HG03095 (cell line): ENCODE measurements around the gene SMC3.

Experiments
- ATAC-seq: cut with Tn5 transposase; IDR thresholded peaks from one replicate; pipeline ENCODE4 v1.9.1; 2021; ENCODE audit warnings: moderate library complexity; ENCODE audit not compliant: unreplicated experiment

SMC3 gene

GRCh38 chr10:110544958-110545537 is 22.4 kb upstream of the SMC3 start:
- no peak for ATAC-seq

DNA sequence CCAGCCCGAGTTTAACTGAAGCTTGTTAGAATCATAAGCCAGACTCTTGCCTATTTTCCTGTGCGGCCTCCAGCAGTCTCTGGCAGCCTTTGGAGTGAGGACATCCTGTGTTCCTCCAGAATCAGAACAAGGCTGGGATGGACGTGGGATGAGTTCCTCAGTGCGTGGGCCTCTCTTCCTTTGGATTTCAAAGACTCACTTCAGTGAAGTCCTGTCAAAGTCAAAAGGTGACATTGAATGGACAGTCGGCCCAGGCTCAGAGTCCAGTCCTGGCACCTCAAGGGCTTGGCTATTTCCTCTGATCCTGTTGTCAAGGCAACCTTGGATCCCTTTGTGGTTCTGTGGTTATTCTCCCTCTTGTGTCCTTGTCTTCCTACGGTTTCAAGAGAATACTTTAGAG is 21.4 kb upstream of the SMC3 start:
- ATAC-seq = no peak

- no peak for ATAC-seq
Observed at GRCh38 chr10:110546499-110547110, 20.9 kb upstream of the SMC3 start.

GRCh38 chr10:110547139-110547761 is 20.2 kb upstream of the SMC3 start:
- no peak for ATAC-seq

GRCh38 chr10:110548002-110548401 is 19.5 kb upstream of the SMC3 start:
- no peak for ATAC-seq

DNA sequence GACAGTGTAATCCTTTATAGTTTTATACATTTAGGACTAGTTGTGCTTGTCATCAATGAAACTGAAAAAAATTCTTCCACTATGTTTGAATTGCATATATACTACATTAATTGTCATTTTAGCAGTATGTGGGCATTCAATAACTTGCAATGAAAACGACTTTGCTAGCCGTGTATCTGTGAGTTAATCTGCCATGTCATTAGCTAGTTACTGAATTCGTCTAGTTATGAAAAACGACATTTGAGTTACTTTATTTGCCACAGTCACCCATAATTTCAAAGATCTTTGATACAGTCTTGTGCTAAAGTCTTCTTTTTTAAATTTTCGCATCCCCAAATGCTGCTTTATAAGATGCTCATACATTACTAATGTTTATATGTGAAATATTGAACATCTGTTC is 18.3 kb upstream of the SMC3 start:
- no peak for ATAC-seq

- no peak for ATAC-seq
Observed at GRCh38 chr10:110553905-110554304, 13.6 kb upstream of the SMC3 start.

DNA sequence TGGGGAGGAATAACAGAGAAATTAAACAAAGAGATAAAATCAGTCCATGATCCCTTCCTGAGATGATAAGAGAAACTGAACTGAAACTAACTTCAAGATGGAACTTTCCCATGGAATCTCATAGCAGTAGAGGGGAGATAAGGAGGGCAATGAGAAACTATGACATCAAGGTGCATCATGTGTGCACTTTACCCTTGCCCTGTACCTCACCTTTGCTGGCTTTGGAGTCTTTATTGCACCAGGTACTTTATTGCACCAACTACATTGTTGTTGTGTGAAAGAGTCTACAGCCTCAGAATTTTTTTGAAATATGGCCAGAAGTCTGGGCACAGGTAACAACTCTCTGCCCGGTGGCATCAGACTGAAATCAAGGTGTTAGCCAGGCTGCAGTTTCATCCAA is 11.2 kb upstream of the SMC3 start:
- ATAC-seq = no peak

DNA sequence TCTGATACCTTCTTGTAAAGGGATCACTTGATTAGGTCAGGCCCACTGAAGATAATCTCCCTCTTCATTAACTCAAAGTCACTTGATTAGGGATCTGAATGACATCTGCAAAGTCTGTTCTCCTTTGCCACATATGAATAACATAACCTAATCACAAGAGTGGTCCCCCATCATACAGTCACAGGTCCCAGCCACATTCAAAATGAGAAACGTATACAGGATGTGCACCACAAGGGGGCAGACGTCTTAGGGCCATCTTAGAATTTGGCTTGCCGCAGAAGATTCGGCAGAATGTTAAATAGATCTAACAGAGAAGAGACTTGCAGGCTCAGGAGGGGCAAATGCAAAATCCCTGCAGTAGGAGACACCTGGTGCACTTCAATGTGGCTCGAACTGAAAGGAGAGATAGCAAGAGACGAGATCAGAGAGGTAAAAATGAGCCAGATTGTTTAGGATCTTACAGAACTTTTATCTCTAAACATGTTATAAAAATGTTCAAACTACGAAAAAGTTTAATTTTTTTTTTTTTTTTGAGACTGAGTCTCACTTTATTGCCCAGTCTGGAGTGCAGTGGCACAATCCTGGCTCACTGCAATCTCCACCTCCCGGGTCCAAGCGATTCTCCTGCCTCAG is 10.4 kb upstream of the SMC3 start:
- peak; percentile 72 for ATAC-seq

- no peak for ATAC-seq
Observed at GRCh38 chr10:110558041-110558440, 9.5 kb upstream of the SMC3 start.

DNA sequence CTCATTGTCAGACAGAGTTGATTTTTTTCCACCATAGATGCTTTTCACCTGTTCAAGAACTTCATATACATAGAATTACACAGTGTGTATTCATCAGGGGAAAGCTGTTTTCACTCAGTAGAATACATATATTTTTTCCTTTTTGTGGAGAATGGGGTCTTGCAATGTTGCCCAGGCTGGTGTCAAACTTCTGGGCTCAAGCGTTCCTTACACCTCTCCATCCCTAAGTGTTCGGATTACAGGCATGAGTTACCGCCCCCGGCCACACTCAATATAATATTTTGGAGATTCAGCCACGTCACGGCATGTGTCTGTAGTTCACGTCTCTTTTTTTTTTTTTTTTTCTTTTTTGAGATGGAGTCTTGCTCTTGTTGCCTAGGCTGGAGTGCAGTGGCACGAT is 7.5 kb upstream of the SMC3 start:
- no peak for ATAC-seq

DNA sequence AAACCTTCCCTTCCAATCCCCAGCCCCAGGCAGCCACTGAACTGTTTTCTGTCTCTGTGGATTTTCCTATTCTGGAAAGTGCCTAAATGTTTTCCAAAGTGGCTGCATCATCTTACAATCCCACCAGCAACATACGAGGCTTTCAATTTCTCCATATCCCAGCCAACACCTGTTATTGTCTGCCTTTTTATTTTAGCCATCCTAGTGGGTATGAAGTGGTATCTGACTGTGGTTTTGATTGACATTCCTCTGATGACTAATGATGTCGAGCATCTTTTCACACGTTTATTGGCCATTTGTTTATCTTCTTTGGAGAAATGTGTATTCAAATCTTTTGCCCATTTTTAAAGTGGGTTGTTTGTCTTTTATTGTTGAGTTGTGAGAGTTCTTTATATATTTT is 6.2 kb upstream of the SMC3 start:
- no peak for ATAC-seq

GRCh38 chr10:110562348-110562747 is 5.1 kb upstream of the SMC3 start:
- ATAC-seq = no peak

- no peak for ATAC-seq
Observed at GRCh38 chr10:110563132-110563531, 4.4 kb upstream of the SMC3 start.

DNA sequence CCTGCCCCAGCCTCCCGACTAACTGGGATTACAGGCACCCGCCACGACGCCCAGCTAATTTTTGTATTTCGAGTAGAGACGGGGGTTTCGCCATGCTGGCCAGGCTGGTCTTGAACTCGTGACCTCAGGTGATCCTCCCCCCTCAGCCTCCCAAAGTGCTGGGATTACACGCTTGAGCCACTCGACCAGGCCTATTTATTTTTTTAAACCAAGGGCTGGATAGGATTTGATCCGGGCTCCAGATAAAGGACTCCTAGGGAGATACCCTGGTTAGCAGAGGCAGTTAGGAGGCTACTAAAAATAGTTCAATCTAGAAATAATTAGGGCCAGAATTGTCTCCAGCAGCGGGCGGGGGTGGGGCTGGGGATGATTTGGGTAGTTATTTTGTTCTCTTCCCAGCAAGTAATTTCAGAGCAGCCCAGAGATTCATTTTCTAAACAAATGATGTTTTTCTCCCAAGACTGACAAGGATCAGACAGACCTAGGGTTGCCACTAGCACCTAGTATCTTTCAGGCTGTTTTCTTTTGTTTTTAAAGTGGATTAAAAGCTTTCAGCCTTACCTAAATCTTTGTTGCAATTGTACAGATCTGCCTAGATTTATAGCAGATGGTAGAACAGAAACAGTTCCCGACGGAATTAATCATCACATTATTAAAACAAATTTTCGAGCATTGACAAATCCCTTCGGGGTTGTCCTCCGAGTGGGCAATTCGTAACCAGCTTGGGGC is 859 bp upstream of the SMC3 start:
- no peak for ATAC-seq

DNA sequence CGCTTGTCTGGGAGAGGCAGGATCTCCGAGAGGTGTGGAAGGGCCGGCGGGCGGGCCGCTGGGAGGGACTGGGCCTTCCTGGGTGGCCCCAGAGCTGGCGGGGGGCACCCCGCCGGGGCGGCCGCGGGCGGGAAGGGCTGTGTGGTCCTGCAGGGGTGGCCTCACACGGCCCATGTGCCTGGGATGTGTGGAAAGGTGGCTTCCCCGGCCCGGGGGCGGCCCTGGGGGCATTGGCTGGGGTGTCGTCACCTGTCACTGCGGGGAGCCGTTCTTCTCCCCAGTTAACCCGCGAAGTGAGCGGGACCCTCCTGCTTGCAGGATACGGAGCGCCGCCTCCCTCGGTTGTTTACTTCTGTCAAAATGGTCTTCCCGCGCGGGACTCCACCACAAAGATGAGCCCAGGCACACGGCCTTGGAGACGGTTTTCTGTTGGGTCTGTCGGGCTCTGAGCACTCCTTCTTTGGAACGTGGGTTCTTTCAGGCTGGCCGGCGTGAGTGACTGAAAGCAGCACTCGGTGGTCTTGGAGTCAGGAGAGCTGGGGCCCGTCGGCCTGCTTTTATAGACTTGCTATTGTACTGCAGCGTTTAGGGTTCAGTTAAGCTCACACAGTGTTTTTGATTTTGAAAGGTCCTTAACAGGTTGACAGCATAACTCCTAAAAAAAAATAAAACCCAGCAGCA is 700 bp downstream of the SMC3 start:
- peak; percentile 39 for ATAC-seq

DNA sequence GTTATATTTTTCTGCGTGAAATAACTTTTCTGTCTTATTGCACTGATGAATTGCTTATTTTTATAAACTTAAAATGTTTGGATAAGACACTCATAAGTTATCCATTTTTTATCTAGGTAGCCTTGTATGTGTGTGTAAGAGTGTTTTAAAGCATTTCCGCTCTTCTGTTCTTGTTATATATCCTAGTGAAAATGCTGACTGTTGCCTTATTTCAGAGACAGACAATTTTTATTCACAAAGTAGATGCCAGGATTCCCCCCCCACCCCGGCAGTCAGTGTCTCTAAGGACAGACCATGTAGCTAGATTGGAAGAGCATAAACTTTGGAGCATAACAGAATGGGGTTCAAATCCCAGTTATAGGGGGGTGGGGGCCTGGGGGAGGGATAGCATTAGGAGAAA is 1.6 kb downstream of the SMC3 start:
- no peak for ATAC-seq

- ATAC-seq = no peak
Observed at GRCh38 chr10:110569736-110570135, 2.2 kb downstream of the SMC3 start.

GRCh38 chr10:110571093-110571743 is 3.7 kb downstream of the SMC3 start:
- no peak for ATAC-seq

GRCh38 chr10:110572862-110573261 is 5.4 kb downstream of the SMC3 start:
- no peak for ATAC-seq

GRCh38 chr10:110574420-110574819 is 6.9 kb downstream of the SMC3 start:
- ATAC-seq = no peak
